ENCODE data around the gene RPS8.
"Not testable (repeated sequence)": the region's sequence is repeated elsewhere in the genome, so short reads cannot be mapped to it uniquely, and the experiment has no call there.

The RPS8 gene

DNA sequence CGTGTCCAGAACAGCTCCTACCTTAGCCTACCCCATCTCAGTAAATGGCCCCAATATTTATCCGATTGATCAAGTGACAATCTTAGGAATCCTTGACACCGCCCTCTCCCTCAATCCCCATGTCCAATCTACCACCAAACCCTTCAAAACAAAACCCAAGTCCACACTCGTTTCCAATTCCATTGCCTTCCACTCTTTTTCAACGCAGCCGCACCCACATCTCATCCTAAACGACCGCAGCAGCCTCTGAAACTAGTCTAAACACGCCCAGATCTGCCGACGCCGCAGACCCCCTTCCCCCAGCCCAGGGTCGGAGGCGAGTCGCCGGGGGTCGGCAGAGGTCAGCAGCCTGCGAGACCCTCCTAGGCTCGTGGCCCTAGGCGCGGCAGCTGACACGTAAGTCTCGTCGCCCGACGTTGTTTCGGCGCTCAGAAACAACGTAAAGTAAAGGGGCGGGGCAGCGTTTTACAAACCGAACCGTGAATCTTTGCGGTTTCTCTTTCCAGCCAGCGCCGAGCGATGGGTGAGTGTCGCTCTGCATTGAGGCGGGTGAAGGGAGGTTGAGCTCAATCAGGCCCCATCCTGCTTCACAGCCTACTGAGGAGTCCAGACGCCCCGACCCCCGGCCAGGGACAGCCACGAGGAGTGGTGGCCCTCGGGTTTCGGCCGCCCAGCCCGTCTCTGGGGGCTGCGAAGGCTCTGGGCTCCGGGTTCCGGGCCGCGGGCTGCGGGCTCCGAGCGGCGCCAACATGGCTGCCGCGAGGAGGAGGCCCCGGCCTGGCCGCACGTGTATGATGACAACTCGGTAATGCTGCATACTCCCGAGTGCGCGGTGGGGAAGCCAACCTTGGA lies at the start of gene RPS8:
Gene RPS8 (plus strand): TSS at position 463 of the 852 bp plus-strand sequence. CDS start 57 bp downstream, at position 520.
- no peak for TF ChIP-seq CTCF (conservative IDR thresholded peaks at IDR 0.05; ENCODE audit: control insufficient read depth, insufficient read depth, low read depth, low read length)
- peak; percentile 93 for DNase-seq (ENCODE audit: low read depth)
- peak within 1 kb of the TSS; percentile 83 for H3K4me3 ChIP-seq (ENCODE audit: control insufficient read depth, low read depth, low read length)

DNA sequence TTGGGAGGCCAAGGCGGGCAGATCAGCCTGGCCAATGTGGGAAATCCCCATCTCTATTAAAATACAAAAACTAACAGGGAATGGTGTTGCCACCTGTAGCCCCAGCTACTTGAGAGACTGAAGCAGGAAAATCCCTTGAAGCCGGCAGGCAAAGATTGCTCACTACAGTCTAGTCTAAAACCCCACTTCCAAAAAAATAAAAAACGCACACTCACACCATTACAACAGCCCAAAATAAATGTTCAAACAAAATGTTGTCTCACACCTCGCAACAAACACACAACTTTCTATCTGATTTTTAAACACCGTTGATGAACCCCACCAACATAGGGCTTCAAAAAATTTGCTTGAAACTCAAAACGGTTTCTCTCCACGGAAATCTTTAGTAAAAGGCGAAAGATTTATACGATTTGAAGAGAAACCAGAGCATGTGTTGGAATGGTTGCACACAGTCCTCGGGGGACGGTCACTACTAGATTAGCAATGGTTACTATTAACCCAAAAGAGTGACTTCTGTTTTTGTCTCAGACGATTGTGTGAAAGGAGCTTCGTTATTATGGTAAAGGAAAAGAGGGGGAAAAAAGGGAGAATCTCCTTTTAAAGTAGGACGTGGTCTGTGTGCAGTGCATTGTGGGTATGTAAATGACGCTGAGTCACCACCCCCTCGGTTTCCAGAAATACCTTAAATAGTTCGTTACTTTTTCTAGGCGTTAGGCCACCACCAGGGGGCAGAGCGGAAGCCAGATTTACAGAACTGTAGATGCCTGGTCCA lies 44.4 kb upstream of the RPS8 start, which contains the start of gene RNU5D-1:
Gene RNU5D-1 (minus strand): TSS at position 430 of the 772 bp plus-strand sequence.
- H3K4me3 ChIP-seq (ENCODE audit: control insufficient read depth, low read depth, low read length) = no peak within 1 kb of the TSS
- peak; percentile 82 for TF ChIP-seq CTCF (conservative IDR thresholded peaks at IDR 0.05; ENCODE audit: control insufficient read depth, insufficient read depth, low read depth, low read length)
- DNase-seq (ENCODE audit: low read depth) = peak; percentile 97

DNA sequence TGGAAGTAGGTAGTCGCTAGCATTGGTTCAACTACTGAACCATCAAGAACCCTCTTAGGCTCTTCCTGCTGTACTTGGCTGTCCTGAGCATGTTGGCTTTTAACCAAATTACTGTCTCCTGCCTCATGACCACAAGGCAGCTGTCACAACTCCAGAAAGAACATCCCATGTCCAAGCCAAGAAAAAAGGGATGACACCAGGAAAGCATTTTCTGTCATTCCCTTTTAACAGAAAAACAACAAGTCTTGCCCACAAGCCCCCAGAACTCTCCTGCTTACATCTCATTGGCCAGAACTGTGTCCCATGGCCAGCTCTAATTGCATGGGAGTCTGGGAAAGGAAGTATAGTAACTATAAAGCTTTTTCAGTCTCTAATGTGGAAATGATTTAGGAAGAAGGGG lies 42.0 kb upstream of the RPS8 start:
- H3K4me3 ChIP-seq (ENCODE audit: control insufficient read depth, low read depth, low read length) = no peak overlapping the region

GRCh38 chr1:44733784-44734183 lies 41.6 kb upstream of the RPS8 start:
- no peak overlapping the region for H3K4me3 ChIP-seq (ENCODE audit: control insufficient read depth, low read depth, low read length)
- no peak for TF ChIP-seq CTCF (conservative IDR thresholded peaks at IDR 0.05; ENCODE audit: control insufficient read depth, insufficient read depth, low read depth, low read length)

More for the DNA sequence above, 42.0 kb upstream of the RPS8 start:
- no peak for TF ChIP-seq CTCF (conservative IDR thresholded peaks at IDR 0.05; ENCODE audit: control insufficient read depth, insufficient read depth, low read depth, low read length)
- DNase-seq (ENCODE audit: low read depth) = peak; percentile 97

DNA sequence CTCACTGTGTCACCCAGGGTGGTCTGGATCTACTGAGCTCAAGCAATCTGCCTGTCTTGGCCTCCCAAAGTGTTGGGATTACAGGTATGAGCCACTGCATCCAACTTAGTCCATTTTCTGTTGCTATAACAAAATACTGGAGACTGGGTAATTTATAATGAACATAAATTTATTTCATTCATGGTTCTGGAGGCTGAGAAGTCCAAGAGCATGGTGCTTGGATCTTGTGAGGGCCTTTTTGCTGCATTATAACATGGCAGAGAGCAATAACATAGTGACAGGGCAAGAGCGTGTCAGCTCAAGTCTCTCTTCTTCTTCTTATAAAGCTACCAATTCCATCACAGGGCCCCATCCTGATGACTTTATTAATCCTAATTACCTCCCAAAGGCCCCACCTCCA lies 39.3 kb upstream of the RPS8 start:
- no peak overlapping the region for H3K4me3 ChIP-seq (ENCODE audit: control insufficient read depth, low read depth, low read length)
- no peak for DNase-seq (ENCODE audit: low read depth)
- no peak for TF ChIP-seq CTCF (conservative IDR thresholded peaks at IDR 0.05; ENCODE audit: control insufficient read depth, insufficient read depth, low read depth, low read length)

More at GRCh38 chr1:44733784-44734183, 41.6 kb upstream of the RPS8 start:
- DNase-seq (ENCODE audit: low read depth) = no peak

GRCh38 chr1:44738953-44739306 lies 36.4 kb upstream of the RPS8 start:
- peak overlapping the region; percentile 98 for H3K4me3 ChIP-seq (ENCODE audit: control insufficient read depth, low read depth, low read length)
- DNase-seq (ENCODE audit: low read depth) = not testable (repeated sequence)
